H1 (cell line): ENCODE measurements around the gene OR52W1. TPM values are rescaled to one million over a fixed set of nuclear protein-coding genes. Genes with fewer than 3 reads are reported as not detected.

Experiments used
- CTCF ChIA-PET: fragments of 300-600 bp; sonication (Branson Sonifier 250); formaldehyde crosslinking; loops from one replicate; lab custom pipeline; 2021; ENCODE audit not compliant: partially characterized antibody; lab: Charles Lee
- POLR2A ChIA-PET: fragments of 300-600 bp; sonication (Branson Sonifier 250); formaldehyde crosslinking; loops from one replicate; lab custom pipeline; 2021; ENCODE audit warnings: inconsistent platforms; ENCODE audit not compliant: partially characterized antibody; lab: Charles Lee
- DNase-seq, 2 experiments: peaks; one replicate each; pipeline versions ENCODE4 v3.0.0 to v3.0.0-alpha.2; 2010 to 2022; ENCODE audit warnings: low spot score in 2 of 2, low read depth in 1 of 2, mixed read lengths in 1 of 2
- FAIRE-seq: peaks from 2 replicates; lab custom pipeline; 2011; peaks lifted over from hg19 to GRCh38; lab: Jason Lieb, UNC
- H2AFZ ChIP-seq: 2 replicates; pipeline ENCODE4 v1.8.1; 2012; ENCODE audit warnings: low read length, inconsistent platforms
- H2AK5ac ChIP-seq: 2 replicates; pipeline ENCODE4 v1.6.1; 2013; ENCODE audit warnings: low read depth, low read length
- H2BK120ac ChIP-seq: replicated peaks from 2 replicates; pipeline ENCODE3; 2013; ENCODE audit warnings: low read depth, low read length, inconsistent platforms
- H2BK12ac ChIP-seq: 2 replicates; pipeline ENCODE4 v1.6.1; 2013; ENCODE audit warnings: low read depth, low read length
- H2BK15ac ChIP-seq: 2 replicates; pipeline ENCODE4 v1.6.1; 2013; ENCODE audit warnings: low read length
- H2BK20ac ChIP-seq: 2 replicates; pipeline ENCODE4 v1.6.1; 2013; ENCODE audit warnings: low read length
- H2BK5ac ChIP-seq: 2 replicates; pipeline ENCODE4 v1.6.1; 2013; ENCODE audit warnings: low read depth, low read length
- H3K14ac ChIP-seq: 2 replicates; pipeline ENCODE4 v1.6.1; 2013; ENCODE audit warnings: inconsistent platforms; ENCODE audit not compliant: insufficient read length
- H3K18ac ChIP-seq: 2 replicates; pipeline ENCODE4 v1.6.1; 2013; ENCODE audit warnings: low read length; ENCODE audit errors: extremely low read depth
- H3K23ac ChIP-seq: 2 replicates; pipeline ENCODE4 v1.6.1; 2013; ENCODE audit warnings: inconsistent platforms; ENCODE audit not compliant: insufficient read length
- H3K23me2 ChIP-seq: 2 replicates; pipeline ENCODE4 v1.6.1; 2013; ENCODE audit warnings: low read depth, low read length
- H3K27ac ChIP-seq: 2 replicates; pipeline ENCODE4 v1.6.1; 2011; ENCODE audit warnings: low read depth, low read length, inconsistent platforms
- H3K27me3 ChIP-seq, 4 experiments: replicated peaks in 1 of 4; 1 replicate in 1 of 4; 2 replicates in 3 of 4; pipeline versions ENCODE4 v1.6.1 to v1.8.1; 2011 to 2013; ENCODE audit warnings: low read length in 3 of 4, mild to moderate bottlenecking in 3 of 4, inconsistent platforms in 2 of 4, mixed read lengths in 2 of 4, moderate library complexity in 1 of 4; ENCODE audit not compliant: control insufficient read depth in 3 of 4, insufficient read depth in 3 of 4; ENCODE audit errors: extremely low read depth in 1 of 4
- H3K36me3 ChIP-seq, 4 experiments: 2 replicates each; pipeline versions ENCODE4 v1.6.1 to v1.8.1; 2011 to 2013; ENCODE audit warnings: mild to moderate bottlenecking in 4 of 4, low read length in 3 of 4, moderate library complexity in 2 of 4, control low read depth in 1 of 4, inconsistent platforms in 1 of 4; ENCODE audit not compliant: insufficient read depth in 4 of 4, control insufficient read depth in 2 of 4
- H3K4ac ChIP-seq: replicated peaks from 2 replicates; pipeline ENCODE3; 2013; ENCODE audit warnings: low read length, low read depth, mixed read lengths, inconsistent platforms; ENCODE audit not compliant: insufficient read length
- H3K4me1 ChIP-seq, 4 experiments: replicated peaks in 1 of 4; 1 replicate in 1 of 4; 2 replicates in 3 of 4; pipeline versions ENCODE4 v1.6.1 to v1.8.1; 2011 to 2013; ENCODE audit warnings: low read length in 3 of 4, inconsistent platforms in 2 of 4, mixed read lengths in 1 of 4; ENCODE audit not compliant: insufficient read depth in 4 of 4, control insufficient read depth in 3 of 4
- H3K4me2 ChIP-seq, 2 experiments: 2 replicates each; pipeline versions ENCODE4 v1.6.1 to v1.8.1; 2011 to 2013; ENCODE audit warnings: low read depth in 2 of 2, low read length in 2 of 2, control low read depth in 1 of 2, inconsistent platforms in 1 of 2, mild to moderate bottlenecking in 1 of 2; ENCODE audit not compliant: insufficient read depth in 1 of 2
- H3K4me3 ChIP-seq, 4 experiments: fragments of 200-600, 300-600 bp in 1 of 4; sonication (generic), shearing (Covaris generic), sonication (Bioruptor Twin) in 1 of 4; 2 replicates each; pipeline versions ENCODE4 v1.5.1 to v1.8.1; 2011 to 2016; ENCODE audit warnings: low read length in 4 of 4, low read depth in 3 of 4, control low read depth in 2 of 4, inconsistent platforms in 2 of 4, mild to moderate bottlenecking in 2 of 4, mixed read lengths in 1 of 4, moderate library complexity in 1 of 4; ENCODE audit not compliant: insufficient read depth in 2 of 4; ENCODE audit errors: extremely low read depth in 1 of 4
- H3K56ac ChIP-seq: replicated peaks from 2 replicates; pipeline ENCODE3; 2013; ENCODE audit warnings: low read depth, mild to moderate bottlenecking, mixed read lengths, low read length, inconsistent platforms; ENCODE audit not compliant: insufficient read length
- H3K79me1 ChIP-seq: 2 replicates; pipeline ENCODE4 v1.6.1; 2013; ENCODE audit warnings: low read depth, low read length, control low read depth
- H3K79me2 ChIP-seq, 2 experiments: 2 replicates each; pipeline versions ENCODE4 v1.6.1 to v1.8.1; 2012 to 2013; ENCODE audit warnings: low read length in 2 of 2, mild to moderate bottlenecking in 2 of 2, inconsistent platforms in 1 of 2; ENCODE audit not compliant: insufficient read depth in 2 of 2, control insufficient read depth in 1 of 2
- H3K9ac ChIP-seq, 4 experiments: replicated peaks in 1 of 4; 1 replicate in 1 of 4; 2 replicates in 3 of 4; pipeline versions ENCODE4 v1.6.1 to v1.8.1; 2011 to 2013; ENCODE audit warnings: low read depth in 3 of 4, low read length in 3 of 4, control low read depth in 2 of 4, mild to moderate bottlenecking in 2 of 4, moderate library complexity in 2 of 4, inconsistent platforms in 1 of 4; ENCODE audit errors: extremely low read depth in 1 of 4
- H3K9me3 ChIP-seq, 2 experiments: 2 replicates each; pipeline versions ENCODE4 v1.6.1 to v1.8.1; 2012 to 2013; ENCODE audit warnings: mild to moderate bottlenecking in 2 of 2, moderate library complexity in 2 of 2, control low read depth in 1 of 2, inconsistent platforms in 1 of 2, low read depth in 1 of 2, low read length in 1 of 2, mixed read lengths in 1 of 2; ENCODE audit not compliant: insufficient read depth in 2 of 2
- H4K20me1 ChIP-seq, 2 experiments: replicated peaks in 1 of 2; 2 replicates each; pipeline versions ENCODE3 to v1.8.1; 2011 to 2013; ENCODE audit warnings: inconsistent platforms in 2 of 2, low read length in 2 of 2, mild to moderate bottlenecking in 1 of 2; ENCODE audit not compliant: insufficient read depth in 2 of 2, control insufficient read depth in 1 of 2
- H4K5ac ChIP-seq: 2 replicates; pipeline ENCODE4 v1.6.1; 2013; ENCODE audit warnings: low read length, low read depth, mixed read lengths, inconsistent platforms; ENCODE audit not compliant: insufficient read length
- H4K8ac ChIP-seq: 2 replicates; pipeline ENCODE4 v1.8.0; 2013; ENCODE audit warnings: mild to moderate bottlenecking, moderate library complexity, low read length, inconsistent platforms; ENCODE audit not compliant: insufficient read depth; ENCODE audit errors: extremely low read depth
- H4K91ac ChIP-seq: replicated peaks from 2 replicates; pipeline ENCODE3; 2013; ENCODE audit warnings: low read length, mixed read lengths, inconsistent platforms; ENCODE audit not compliant: insufficient read length
- BCL11A ChIP-seq, 2 experiments: IDR thresholded peaks; one replicate each; pipeline ENCODE4 v1.6.1; 2011; ENCODE audit warnings: low read depth in 2 of 2, low read length in 2 of 2, mild to moderate bottlenecking in 2 of 2
- CEBPB ChIP-seq: IDR thresholded peaks from 2 replicates; pipeline ENCODE4 v1.6.1; 2012; ENCODE audit warnings: low read depth, low read length
- FOSL1 ChIP-seq: IDR thresholded peaks from 2 replicates; pipeline ENCODE4 v1.6.1; 2011; ENCODE audit warnings: mild to moderate bottlenecking, low read depth, low read length, moderate library complexity; ENCODE audit not compliant: insufficient read depth
- GABPA ChIP-seq: IDR thresholded peaks from 2 replicates; pipeline ENCODE4 v1.6.1; 2011; ENCODE audit warnings: mild to moderate bottlenecking, low read length, moderate library complexity, borderline replicate concordance; ENCODE audit not compliant: insufficient read depth
- JUN ChIP-seq: IDR thresholded peaks from 2 replicates; pipeline ENCODE4 v1.6.1; 2011; ENCODE audit warnings: low read depth, mild to moderate bottlenecking, improper control_type of control experiment, low read length
- KDM4A ChIP-seq: IDR thresholded peaks from one replicate; pipeline ENCODE4 v1.7.1; 2012; ENCODE audit warnings: low read depth, mild to moderate bottlenecking, moderate library complexity, low read length, inconsistent platforms; ENCODE audit not compliant: severe bottlenecking
- MAFK ChIP-seq: IDR thresholded peaks from 2 replicates; pipeline ENCODE4 v1.6.1; 2012; ENCODE audit warnings: low read depth, mild to moderate bottlenecking, improper control_type of control experiment, low read length
- MAX ChIP-seq: IDR thresholded peaks from 2 replicates; pipeline ENCODE4 v1.6.1; 2012; ENCODE audit warnings: inconsistent platforms
- NRF1 ChIP-seq: IDR thresholded peaks from 2 replicates; pipeline ENCODE4 v1.6.1; 2011; ENCODE audit warnings: mild to moderate bottlenecking, low read depth, low read length, improper control_type of control experiment
- USF2 ChIP-seq: IDR thresholded peaks from 2 replicates; pipeline ENCODE4 v1.6.1; 2011; ENCODE audit warnings: low read length, improper control_type of control experiment
- WGBS, 2 experiments: shearing (Covaris generic) in 1 of 2; methylation state at CpG; one replicate each; pipeline versions ENCODE4 v1.1.6 to v1.1.7; 2013 to 2015; ENCODE audit warnings: low lambda C conversion rate in 2 of 2, mixed read lengths in 2 of 2, inconsistent platforms in 1 of 2, low coverage in 1 of 2, missing lambda C conversion rate in 1 of 2; ENCODE audit not compliant: insufficient replicate concordance in 2 of 2, insufficient coverage in 1 of 2, insufficient read length in 1 of 2; ENCODE audit errors: extremely low coverage in 1 of 2, missing lambda C conversion rate in 1 of 2; 5-methylcytosine and 5-hydroxymethylcytosine counted together
- polyA plus RNA-seq, 7 experiments: library from polyadenylated mRNA; depleted of rRNA in 3 of 7; stranded (reverse) in 5 of 7; unstranded in 2 of 7; fragments of >200 nt in 5 of 7; fragments of 200-250 nt in 2 of 7; gene quantifications; 1 replicate in 5 of 7; 2 replicates in 1 of 7; 4 replicates in 1 of 7; pipeline versions ENCODE4 v1.2.1 to v1.2.3, GENCODE V29; 2011 to 2013; ENCODE audit warnings: missing spikeins in 2 of 7, mixed read lengths in 2 of 7
- total RNA-seq: library from RNA; stranded (reverse); fragmentation: NEBNext Ultra II Directional; extraction: Animal tissue kit (Norgen Biotek cat#: 25700); gene quantifications from 2 replicates; pipeline ENCODE4 v1.2.1, GENCODE V29; 2021

The OR52W1 gene
- total and polyA plus RNA-seq, 2 of the 8 experiments (the other 6 are each of a cell fraction or from before 2014, with no cell fraction given) = not detected

DNA sequence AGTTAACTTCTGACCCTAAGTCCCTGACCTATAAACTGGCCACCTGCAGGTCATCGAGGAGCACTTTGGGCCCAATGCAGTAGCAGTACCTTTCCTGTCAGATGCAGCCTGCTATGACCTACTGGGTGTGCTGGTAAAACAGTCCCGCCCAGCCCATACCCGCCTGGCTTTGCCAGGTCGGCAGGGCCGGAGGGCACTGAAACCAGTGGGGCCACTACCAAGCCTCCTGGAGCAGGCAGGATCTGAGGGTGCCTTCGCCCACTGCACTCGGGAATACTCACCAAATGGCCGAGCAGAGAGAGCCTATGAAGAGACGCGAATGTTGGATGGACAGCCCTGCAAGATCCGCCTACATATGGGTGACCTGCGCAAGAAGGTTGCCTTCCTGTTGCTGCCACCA is 10.8 kb downstream of the OR52W1 start:
- Histone ChIP-seq H3K4me3 (no peak overlapping the region), H3K27me3 (no peaks in the 10 kb centered on the region), H3K4ac (no peak overlapping the region), H4K5ac (no peak overlapping the region), H3K9me3 (no peaks in the 10 kb centered on the region), H3K23ac (no peak overlapping the region), H4K8ac (no peak overlapping the region), H3K4me2 (no peak overlapping the region), H3K79me2 (no peaks in the 10 kb centered on the region), H3K36me3 (peaks cover 2 to 23% (median 9%) of the 10 kb centered on the region in 4 experiments; a peak in 7 of 8 replicates), H3K27ac (no peak overlapping the region), H2BK12ac (no peak overlapping the region), H3K14ac (no peak overlapping the region), H3K4me1 (no peaks in the 10 kb centered on the region), H2AK5ac (no peak overlapping the region), H3K18ac (no peak overlapping the region), H3K79me1 (no peaks in the 10 kb centered on the region), H3K9ac (no peak overlapping the region), H3K56ac (no peak overlapping the region), H4K20me1 (no peaks in the 10 kb centered on the region), H2BK5ac (no peak overlapping the region), H2BK20ac (no peak overlapping the region), H4K91ac (no peak overlapping the region), H2BK120ac (no peak overlapping the region), H2BK15ac (no peak overlapping the region), H2AFZ (no peak overlapping the region), H3K23me2 (no peaks in the 10 kb centered on the region)
- 96% methylated on average over 12 of the region's 12 CpGs; no CpG with 5 or more reads in 1 of the 2 experiments for WGBS, 2 experiments
- TF ChIP-seq BCL11A (IDR thresholded peaks at IDR 0.05; ENCODE audit: low read depth in 2 of 2, low read length in 2 of 2) = no peak
- TF ChIP-seq CEBPB = no peak
- TF ChIP-seq MAFK = no peak
- no peak for TF ChIP-seq NRF1
- TF ChIP-seq USF2 = no peak
- no peak for TF ChIP-seq KDM4A
- no peak for TF ChIP-seq JUN
- TF ChIP-seq FOSL1 = no peak
- no peak for TF ChIP-seq GABPA
- TF ChIP-seq MAX = no peak
- CTCF ChIA-PET = no interaction called here
- FAIRE-seq = no peak
- DNase-seq = no peak
- POLR2A ChIA-PET = no interaction called here
